HG03378 (cell line): ENCODE data around the gene SDK1.
"Not testable (repeated sequence)": the region's sequence is repeated elsewhere in the genome, so short reads cannot be mapped to it uniquely, and the experiment has no call there.

Source experiments
- ATAC-seq: cut with Tn5 transposase; IDR thresholded peaks from one replicate; pipeline ENCODE4 v1.9.1; 2021; ENCODE audit warnings: mild to moderate bottlenecking, moderate library complexity; ENCODE audit not compliant: unreplicated experiment

The SDK1 gene

DNA sequence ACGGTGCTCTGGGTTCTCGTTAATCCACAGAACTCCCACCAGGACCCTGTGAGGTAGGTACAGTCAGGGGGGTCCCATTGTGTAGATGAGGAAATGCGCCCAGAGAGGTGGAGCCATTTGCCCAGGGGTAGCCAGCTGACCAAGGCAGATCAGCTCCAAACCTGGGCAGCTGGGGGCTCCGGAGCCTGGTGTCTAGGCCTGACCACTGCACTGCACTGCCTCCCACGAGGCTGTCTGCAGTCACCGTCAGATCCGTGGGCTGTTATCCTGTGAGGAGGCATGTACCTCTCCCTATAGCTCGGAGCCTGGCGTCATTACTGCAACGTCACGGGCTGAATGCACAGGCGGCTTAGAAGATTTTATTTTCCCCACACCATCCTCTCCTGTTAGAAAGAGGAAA, 969.2 kb downstream of the SDK1 start:
- ATAC-seq: no peak

DNA sequence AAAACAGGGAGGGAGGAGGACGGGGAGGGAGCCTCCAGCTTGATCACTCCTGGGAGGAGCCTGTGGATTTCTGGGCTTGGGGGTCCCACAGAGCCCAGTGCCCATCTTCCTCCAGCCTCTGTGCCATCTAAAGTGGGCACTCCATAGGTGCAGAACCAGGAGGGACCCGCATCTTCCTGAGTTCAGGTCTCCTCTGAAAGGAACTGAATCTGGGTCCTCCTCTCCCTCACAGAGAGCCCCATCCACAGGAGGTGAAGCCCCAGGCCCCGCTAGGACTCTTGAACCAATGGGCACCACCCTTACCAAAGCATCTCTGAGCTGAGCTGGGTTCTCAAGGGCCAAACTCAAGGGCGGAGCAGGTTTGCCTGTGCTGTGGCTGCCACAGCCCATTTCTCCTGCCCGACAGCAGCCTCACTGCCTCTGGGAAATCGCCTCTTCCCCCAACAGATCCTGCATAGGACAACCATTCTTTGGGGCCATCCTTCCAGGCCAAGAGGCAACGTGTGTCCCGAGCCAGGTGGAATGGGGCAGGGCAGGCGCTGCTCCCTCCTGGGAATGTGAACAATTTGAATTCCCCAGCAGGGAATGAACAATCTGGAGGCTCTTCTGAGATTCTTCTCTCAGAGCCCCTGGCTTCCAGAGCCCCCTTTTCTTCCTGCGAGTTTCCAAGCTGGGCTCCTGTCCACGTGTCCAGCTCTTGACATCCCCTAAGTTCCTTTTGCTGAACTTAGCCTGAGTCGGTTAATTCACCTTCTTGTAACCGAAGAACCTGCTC, 970.1 kb downstream of the SDK1 start:
- no peak for ATAC-seq

DNA sequence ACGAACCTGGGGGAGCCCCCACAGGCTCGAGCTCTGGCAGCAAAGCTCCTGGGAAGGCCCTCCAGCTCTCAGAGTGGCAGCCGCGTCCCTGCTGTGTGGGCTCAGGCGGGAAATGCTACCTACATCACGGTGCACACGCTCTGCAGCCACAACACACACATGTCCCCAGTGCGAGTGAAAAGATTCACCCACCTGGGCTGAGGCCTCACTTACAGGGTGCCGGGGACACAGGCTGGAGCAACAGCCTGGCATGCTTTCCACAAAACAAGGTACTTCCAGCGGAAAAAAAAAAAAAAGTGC, 970.6 kb downstream of the SDK1 start:
- no peak for ATAC-seq

DNA sequence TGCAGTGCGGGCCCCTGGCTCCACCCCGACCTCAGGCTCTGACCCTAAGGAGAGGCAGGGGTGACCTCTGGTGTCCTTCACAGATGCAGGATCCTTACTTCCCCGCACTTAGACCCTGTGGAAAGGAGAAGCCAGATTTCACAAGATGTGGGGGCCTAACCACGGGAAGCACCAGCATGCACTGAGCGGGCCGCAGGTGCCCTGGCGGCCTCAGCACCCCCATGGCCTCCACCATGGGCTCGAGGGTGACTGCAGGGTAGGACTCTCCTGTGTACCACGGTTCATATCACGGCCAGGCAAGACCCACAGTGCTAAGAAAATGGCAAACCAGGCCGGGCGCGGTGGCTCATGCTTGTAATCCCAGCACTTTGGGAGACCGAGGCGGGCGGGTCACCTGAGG, 971.1 kb downstream of the SDK1 start:
- no peak for ATAC-seq

- no peak for ATAC-seq
Measured at GRCh38 chr7:4273566-4274230, 972.6 kb downstream of the SDK1 start.

- ATAC-seq: no peak
Measured at GRCh38 chr7:4274286-4274685, 973.2 kb downstream of the SDK1 start.

GRCh38 chr7:4277936-4278335, 976.9 kb downstream of the SDK1 start:
- ATAC-seq: no peak

- ATAC-seq: no peak
Measured at GRCh38 chr7:4279216-4279615, 978.2 kb downstream of the SDK1 start.

- no peak for ATAC-seq
Measured at GRCh38 chr7:4281231-4281993, 980.4 kb downstream of the SDK1 start.

- no peak for ATAC-seq
Measured at GRCh38 chr7:4282434-4283223, 981.6 kb downstream of the SDK1 start.

GRCh38 chr7:4286351-4286750, 985.3 kb downstream of the SDK1 start:
- ATAC-seq: no peak

GRCh38 chr7:4288791-4289394, 987.8 kb downstream of the SDK1 start:
- ATAC-seq: no peak

DNA sequence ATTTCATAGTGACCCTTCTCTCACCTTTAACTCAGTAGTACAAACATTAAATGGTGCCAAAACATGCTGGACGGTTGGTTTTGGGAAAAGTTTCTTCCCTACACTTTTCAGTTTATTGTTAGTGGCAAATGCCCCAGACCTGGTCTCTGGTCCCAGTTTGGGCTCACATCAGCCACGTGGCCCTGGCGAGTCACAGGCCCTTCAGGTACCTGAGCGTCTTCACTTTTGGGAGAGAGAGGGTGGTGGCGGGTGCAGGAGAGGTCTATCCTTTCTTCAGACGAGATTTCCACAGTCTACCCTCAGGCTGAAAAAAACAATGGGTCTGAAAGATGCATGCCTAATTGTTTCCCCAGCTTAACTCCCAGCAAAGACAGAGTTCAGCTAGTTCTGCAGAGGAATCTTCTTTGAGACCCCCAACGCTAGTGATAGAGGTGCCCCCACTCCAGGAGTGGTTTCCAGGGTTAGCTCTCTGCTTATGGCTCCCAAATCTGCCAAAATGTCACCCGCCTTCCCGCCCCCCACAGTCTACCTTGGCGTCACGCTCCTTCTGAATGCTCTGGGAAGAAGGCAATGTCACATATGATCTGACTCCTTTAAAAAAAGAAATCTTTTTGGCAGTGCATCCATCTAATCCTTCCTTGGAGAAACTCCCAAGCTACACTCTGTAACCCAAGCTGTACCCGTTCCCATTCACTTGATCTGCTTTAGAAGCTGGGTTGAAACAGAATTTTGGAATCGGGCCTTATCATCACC, 996.3 kb downstream of the SDK1 start:
- ATAC-seq: no peak

DNA sequence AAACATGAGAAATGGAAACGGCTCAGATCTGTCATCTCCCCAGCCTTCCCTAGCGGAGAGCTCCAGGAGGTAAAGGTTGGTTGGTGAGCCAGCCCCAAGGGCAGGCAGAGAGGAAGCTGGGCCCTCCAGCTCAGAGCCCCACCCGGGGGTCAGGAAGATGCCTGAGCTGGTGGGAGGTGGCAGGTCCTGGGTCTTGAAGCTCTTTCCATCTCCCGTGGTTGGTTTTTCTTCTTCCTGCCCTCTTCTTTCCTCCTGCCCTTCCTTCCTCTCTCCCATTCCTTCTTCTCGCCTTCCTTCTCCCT, 996.8 kb downstream of the SDK1 start:
- ATAC-seq: no peak

DNA sequence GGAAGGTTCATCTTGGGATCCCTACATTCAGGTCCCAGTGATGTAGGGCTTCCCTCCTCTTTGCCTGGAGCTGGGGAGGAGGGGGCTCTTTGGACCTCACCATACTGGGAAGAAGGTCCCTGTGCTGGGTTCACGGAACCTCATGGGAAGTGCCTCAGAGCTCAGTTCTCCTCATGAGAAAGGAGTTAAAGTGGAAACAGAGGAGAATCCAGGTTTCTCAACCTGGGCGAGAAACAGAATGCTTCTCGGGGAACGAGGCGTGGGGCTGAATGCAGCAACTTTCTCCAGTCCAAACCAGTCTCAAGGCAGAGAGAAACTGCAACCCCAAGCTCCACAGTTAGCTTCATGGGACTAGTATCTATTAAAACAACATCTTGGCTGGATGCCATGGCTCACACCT, 998.4 kb downstream of the SDK1 start:
- ATAC-seq: no peak

GRCh38 chr7:4302203-4302905, 1001.3 kb downstream of the SDK1 start:
- ATAC-seq: no peak

GRCh38 chr7:4307316-4308204, 1006.5 kb downstream of the SDK1 start:
- no peak for ATAC-seq

DNA sequence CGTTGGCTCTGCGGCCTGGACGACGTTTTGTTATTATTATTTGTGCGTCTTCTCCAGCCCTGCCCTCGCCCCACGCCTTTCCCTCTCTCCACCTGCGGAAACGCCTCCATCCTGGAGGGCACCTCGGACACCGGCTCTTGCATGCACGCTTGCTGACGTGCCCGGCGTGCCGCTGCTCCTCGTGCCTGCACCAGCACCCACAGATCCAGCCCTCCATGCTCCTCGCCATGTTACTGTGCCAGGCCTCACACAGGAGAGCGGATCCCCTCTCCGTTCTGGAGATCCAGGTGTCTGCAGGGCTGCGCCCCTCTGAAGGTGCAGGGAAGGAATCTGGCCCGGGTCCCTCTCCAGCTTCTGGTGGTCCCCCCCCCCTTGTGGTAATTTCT, 1007.1 kb downstream of the SDK1 start:
- no peak for ATAC-seq

DNA sequence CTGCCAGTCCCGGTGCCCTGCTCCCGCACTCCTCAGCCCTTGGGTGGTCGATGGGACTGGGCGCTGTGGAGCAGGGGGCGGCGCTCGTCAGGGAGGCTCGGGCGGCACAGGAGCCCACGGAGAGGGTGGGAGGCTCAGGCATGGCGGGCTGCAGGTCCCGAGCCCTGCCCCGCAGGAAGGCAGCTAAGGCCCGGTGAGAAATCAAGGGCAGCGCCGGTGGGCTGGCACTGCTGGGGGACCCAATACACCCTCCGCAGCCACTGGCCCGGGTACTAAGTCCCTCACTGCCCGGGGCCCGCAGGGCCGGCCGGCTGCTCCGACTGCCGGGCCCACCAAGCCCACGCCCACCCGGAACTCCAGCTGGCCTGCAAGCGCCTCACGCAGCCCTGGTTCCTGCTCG, 1012.9 kb downstream of the SDK1 start:
- ATAC-seq: not testable (repeated sequence)
